Naive thymus-derived CD4-positive, alpha-beta T cell (primary cell): ENCODE measurements around the gene TSPOAP1. TPM values are rescaled to one million over a fixed set of nuclear protein-coding genes. Genes with fewer than 3 reads are reported as not detected.
A peak's percentile ranks its signal among the peaks of the same experiment; 100 is the strongest.

Source experiments
- ATAC-seq: fragments of 150-1000 bp; cut with Tn5 transposase; 2 replicates; pipeline ENCODE4 v1.10.0; 2021; ENCODE audit warnings: mild to moderate bottlenecking, moderate library complexity
- CTCF ChIA-PET: fragments of 350-600 bp; sonication (Branson Sonifier 250); formaldehyde crosslinking; loops from one replicate; lab custom pipeline; 2021; ENCODE audit warnings: antibody characterized with exemption; lab: Charles Lee
- POLR2A ChIA-PET: fragments of 350-600 bp; sonication (Branson Sonifier 250); formaldehyde crosslinking; loops from one replicate; lab custom pipeline; 2021; ENCODE audit warnings: antibody characterized with exemption, inconsistent platforms; lab: Charles Lee
- DNase-seq, 9 donors: peaks; one replicate each; pipeline versions ENCODE4 v3.0.0 to v3.0.0-alpha.2; 2020 to 2022; ENCODE audit warnings: mixed read lengths in 1 of 9
- H3K27ac ChIP-seq: one replicate; pipeline ENCODE4 v1.7.0; 2013; ENCODE audit warnings: mild to moderate bottlenecking, low read depth, low read length, moderate library complexity
- H3K27me3 ChIP-seq, 2 donors: one replicate each; pipeline ENCODE4 v1.7.0; 2013; ENCODE audit warnings: low read length in 2 of 2, mild to moderate bottlenecking in 2 of 2, moderate library complexity in 2 of 2; ENCODE audit not compliant: control insufficient read depth in 2 of 2, insufficient read depth in 2 of 2
- H3K36me3 ChIP-seq, 3 experiments: 1 replicate in 2 of 3; 2 replicates in 1 of 3; pipeline ENCODE4 v1.7.0; 2013; ENCODE audit warnings: low read length in 3 of 3, mild to moderate bottlenecking in 3 of 3, moderate library complexity in 1 of 3; ENCODE audit not compliant: insufficient read depth in 3 of 3, control insufficient read depth in 2 of 3
- H3K4me1 ChIP-seq, 2 donors: one replicate each; pipeline ENCODE4 v1.7.0; 2013; ENCODE audit warnings: low read length in 2 of 2, mild to moderate bottlenecking in 2 of 2, moderate library complexity in 1 of 2; ENCODE audit not compliant: control insufficient read depth in 2 of 2, insufficient read depth in 2 of 2
- H3K4me3 ChIP-seq: 2 replicates; pipeline ENCODE4 v1.7.0; 2013; ENCODE audit warnings: mild to moderate bottlenecking, low read length
- H3K9me3 ChIP-seq, 3 experiments: 1 replicate in 2 of 3; 2 replicates in 1 of 3; pipeline ENCODE4 v1.7.0; 2013; ENCODE audit warnings: low read length in 3 of 3; ENCODE audit not compliant: control insufficient read depth in 2 of 3
- H3K27ac Mint-ChIP-seq, 9 donors: one replicate each; pipeline ENCODE4 v1.8.0; 2020 to 2022; ENCODE audit warnings: mixed read lengths in 9 of 9, mild to moderate bottlenecking in 8 of 9, moderate library complexity in 5 of 9, inconsistent platforms in 2 of 9
- H3K27me3 Mint-ChIP-seq, 5 donors: one replicate each; pipeline ENCODE4 v1.8.0; 2021 to 2022; ENCODE audit warnings: mixed read lengths in 5 of 5, mild to moderate bottlenecking in 1 of 5
- H3K36me3 Mint-ChIP-seq, 5 donors: one replicate each; pipeline ENCODE4 v1.8.0; 2020 to 2022; ENCODE audit warnings: mixed read lengths in 5 of 5, mild to moderate bottlenecking in 3 of 5, inconsistent platforms in 1 of 5
- H3K4me1 Mint-ChIP-seq, 7 donors: one replicate each; pipeline ENCODE4 v1.8.0; 2020 to 2022; ENCODE audit warnings: mixed read lengths in 7 of 7, mild to moderate bottlenecking in 3 of 7, inconsistent platforms in 1 of 7
- H3K4me3 Mint-ChIP-seq, 10 donors: one replicate each; pipeline ENCODE4 v1.8.0; 2020 to 2022; ENCODE audit warnings: mild to moderate bottlenecking in 10 of 10, mixed read lengths in 10 of 10, moderate library complexity in 6 of 10, inconsistent platforms in 2 of 10
- H3K9me3 Mint-ChIP-seq, 11 donors: one replicate each; pipeline ENCODE4 v1.8.0; 2020 to 2022; ENCODE audit warnings: mixed read lengths in 11 of 11, mild to moderate bottlenecking in 4 of 11, inconsistent platforms in 1 of 11, moderate library complexity in 1 of 11
- intact Hi-C, 2 donors: fragments of 100-400 bp; cut with micrococcal nuclease; formaldehyde crosslinking; loops; one replicate each; pipeline ENCODE4 v1.15.1; 2023
- polyA plus RNA-seq, 2 donors: library from polyadenylated mRNA; unstranded; fragments of 300-500 nt; fragmentation: Illumina TruSeq; gene quantifications; one replicate each; pipeline ENCODE4 v1.2.3, GENCODE V29; 2021
- total RNA-seq, 6 experiments: library from RNA in 5 of 6; stranded (reverse) in 5 of 6; gene quantifications; 1 replicate in 5 of 6; 2 replicates in 1 of 6; pipeline ENCODE4 v1.2.3 and lab custom pipeline; 2021 to 2026

Gene TSPOAP1
- total and polyA plus RNA-seq, 7 experiments from 2014 or later, result 0.20 to 62.5 (median 11.8) TPM

DNA sequence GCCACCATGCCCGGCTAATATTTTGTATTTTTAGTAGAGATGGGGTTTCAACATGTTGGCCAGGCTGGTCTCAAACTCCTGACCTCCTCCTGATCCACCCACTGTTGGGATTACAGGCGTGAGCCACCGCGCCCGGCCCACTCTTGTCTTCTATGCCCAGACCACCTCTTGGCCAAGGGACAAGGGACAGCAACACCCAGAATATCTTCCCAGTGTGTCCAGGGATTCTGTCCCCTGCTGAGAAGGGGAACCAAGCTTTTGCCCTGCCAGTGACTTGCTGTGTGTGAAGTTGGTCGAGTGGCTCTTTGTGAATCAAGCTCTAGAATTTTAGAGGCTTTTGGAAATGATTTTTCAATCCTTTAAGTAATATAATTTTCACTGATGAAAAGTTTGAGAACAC is 46.2 kb downstream of the TSPOAP1 start:
- CTCF ChIA-PET, result no interaction called here
- ATAC-seq, result no peak
- no peaks in the 10 kb centered on the region for H3K36me3 ChIP-seq

GRCh38 chr17:58281511-58282011 is 47.0 kb downstream of the TSPOAP1 start:
- ChIA-PET POLR2A (interaction anchor here (0.8 kb wide), 1 partner anchor 47 kb away, joined by 3 read pairs; the partner anchor contains the start of gene TSPOAP1), CTCF (no interaction called here)
- Mint-ChIP-seq H3K9me3 (no peaks in the 10 kb centered on the region), H3K27me3 (peaks cover 0 to 38% (median 21%) of the 10 kb centered on the region in 5 donors), H3K27ac (no peak overlapping the region), H3K36me3 (no peaks in the 10 kb centered on the region), H3K4me1 (peaks cover 0 to 10% (median 5%) of the 10 kb centered on the region in 7 donors), H3K4me3 (no peak overlapping the region)
- DNase-seq (no peak), ATAC-seq (no peak)
- intact Hi-C loops, result no loop called here
- H3K4me1 ChIP-seq, result no peaks in the 10 kb centered on the region
- H3K4me3 ChIP-seq, result no peak overlapping the region
- H3K27ac ChIP-seq, result no peak overlapping the region
- H3K9me3 ChIP-seq, result no peaks in the 10 kb centered on the region
- no peaks in the 10 kb centered on the region for H3K27me3 ChIP-seq
- no peaks in the 10 kb centered on the region for H3K36me3 ChIP-seq

More for the DNA sequence above, 46.2 kb downstream of the TSPOAP1 start:
- no peak for DNase-seq
- Histone ChIP-seq H3K9me3 (no peaks in the 10 kb centered on the region), H3K27ac (no peak overlapping the region), H3K4me3 (no peak overlapping the region), H3K27me3 (no peaks in the 10 kb centered on the region), H3K4me1 (no peaks in the 10 kb centered on the region)
- intact Hi-C loops, result no loop called here
- POLR2A ChIA-PET, result no interaction called here
- Mint-ChIP-seq H3K4me1 (peaks cover 0 to 10% (median 5%) of the 10 kb centered on the region in 7 donors), H3K4me3 (no peak overlapping the region), H3K36me3 (no peaks in the 10 kb centered on the region), H3K9me3 (no peaks in the 10 kb centered on the region), H3K27ac (no peak overlapping the region), H3K27me3 (peaks cover under 1 to 38% (median 25%) of the 10 kb centered on the region in 5 donors)

DNA sequence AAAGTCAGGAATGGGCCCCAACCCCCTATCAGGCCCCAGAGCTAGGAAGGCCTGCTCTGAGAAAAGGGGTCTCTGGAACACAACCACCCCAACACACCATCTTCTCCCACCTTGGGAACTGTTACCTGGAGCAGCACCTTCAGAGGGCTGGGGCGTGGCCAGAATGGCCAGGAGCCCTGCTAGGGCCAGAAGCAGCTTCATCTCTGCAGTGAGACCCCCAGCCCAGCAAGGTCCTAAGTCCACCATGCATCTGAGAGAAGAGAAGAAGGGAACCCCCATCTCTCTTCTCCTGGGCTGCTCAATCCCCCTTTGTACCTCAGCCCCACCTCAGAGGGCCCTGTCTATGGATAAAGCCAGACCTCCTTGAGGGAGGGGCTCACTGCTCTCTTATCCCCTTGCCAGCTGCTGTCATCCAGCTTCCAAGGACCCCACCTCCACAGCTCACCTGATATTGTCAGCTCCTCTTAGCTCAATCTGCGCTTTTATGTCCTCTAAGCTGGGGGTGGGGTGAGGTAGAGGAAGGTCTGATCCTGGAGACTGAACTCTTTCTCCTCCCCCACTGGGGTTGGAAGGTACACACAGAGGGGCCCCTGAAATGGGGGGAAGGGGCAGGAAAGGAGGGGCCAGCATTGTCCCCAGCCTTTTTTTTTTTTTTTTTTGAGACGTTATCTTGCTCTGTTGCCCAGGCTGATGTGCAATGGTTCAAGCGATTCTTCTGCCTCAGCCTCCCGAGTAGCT is 47.9 kb downstream of the TSPOAP1 start, which contains the start of gene MPO:
MPO (minus strand) TSS at position 456 of the 738 bp plus-strand sequence; CDS start at position 279, 177 bp downstream.
- H3K4me1 ChIP-seq, result no peaks in the 10 kb centered on the region
- H3K4me3 Mint-ChIP-seq, result peak within 1 kb of the TSS in 2 of 10 donors; percentile 23 to 28
- H3K27ac Mint-ChIP-seq, result no peak within 1 kb of the TSS
- H3K27me3 ChIP-seq, result no peaks in the 10 kb centered on the region
- H3K9me3 ChIP-seq, result no peaks in the 10 kb centered on the region
- no peaks in the 10 kb centered on the region for H3K36me3 Mint-ChIP-seq
- H3K27ac ChIP-seq, result no peak within 1 kb of the TSS
- no peaks in the 10 kb centered on the region for H3K9me3 Mint-ChIP-seq
- ChIA-PET POLR2A (interaction anchor here (0.8 kb wide), 1 partner anchor 48 kb away, joined by 3 read pairs; the partner anchor contains the start of gene TSPOAP1), CTCF (no interaction called here)
- intact Hi-C loops, result no loop called here
- peaks cover 0 to 10% (median 5%) of the 10 kb centered on the region in 7 donors for H3K4me1 Mint-ChIP-seq
- H3K27me3 Mint-ChIP-seq, result peaks cover 0 to 38% (median 21%) of the 10 kb centered on the region in 5 donors
- DNase-seq (no peak), ATAC-seq (no peak)
- H3K36me3 ChIP-seq, result no peaks in the 10 kb centered on the region
- no peak within 1 kb of the TSS for H3K4me3 ChIP-seq

DNA sequence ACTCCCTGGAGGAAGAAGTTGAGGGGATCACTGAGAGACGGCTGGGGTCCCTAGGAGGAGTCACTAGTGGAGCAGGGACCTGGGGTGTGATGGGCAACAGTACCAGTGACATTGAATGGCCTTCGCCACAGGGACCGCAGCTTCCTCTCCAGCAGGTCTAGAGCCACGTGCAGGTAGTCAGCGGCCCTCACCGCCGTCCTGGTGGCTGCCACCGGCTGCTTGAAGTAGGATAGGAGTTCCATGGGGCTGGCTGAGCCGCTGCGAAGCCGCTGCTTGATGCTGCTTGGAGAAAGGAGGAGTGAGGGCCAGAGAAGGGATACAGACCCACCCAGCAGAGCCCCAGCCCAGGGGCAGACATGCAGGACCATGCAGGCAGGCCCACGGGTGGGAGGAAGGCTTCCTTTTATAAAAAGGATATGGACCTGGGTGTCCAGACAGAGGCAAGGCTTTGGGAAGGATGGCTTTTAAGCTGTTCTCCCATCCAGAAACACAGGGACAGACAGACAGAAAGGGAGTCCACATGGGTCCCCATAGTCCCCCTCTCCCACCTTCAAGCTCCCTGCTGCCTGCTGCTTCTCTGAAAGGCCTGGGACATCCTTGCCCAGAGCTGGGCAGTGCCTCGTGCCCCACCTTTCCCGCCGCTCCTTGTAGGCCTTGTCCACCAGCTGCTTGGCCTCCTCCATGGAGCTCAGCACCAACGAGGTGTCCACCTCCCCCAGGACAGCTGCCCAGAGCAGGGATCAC is 48.7 kb downstream of the TSPOAP1 start:
- H3K9me3 Mint-ChIP-seq, result no peaks in the 10 kb centered on the region
- ATAC-seq (peak; percentile 36), DNase-seq (no peak)
- intact Hi-C loops, result no loop called here
- H3K4me1 Mint-ChIP-seq, result peaks cover 0 to 11% (median 5%) of the 10 kb centered on the region in 7 donors
- H3K27ac ChIP-seq, result no peak overlapping the region
- H3K27me3 Mint-ChIP-seq, result peaks cover 0 to 38% (median 21%) of the 10 kb centered on the region in 5 donors
- H3K36me3 Mint-ChIP-seq, result no peaks in the 10 kb centered on the region
- no peak overlapping the region for H3K4me3 ChIP-seq
- CTCF ChIA-PET, result no interaction called here
- H3K9me3 ChIP-seq, result no peaks in the 10 kb centered on the region
- peak overlapping the region in 3 of 10 donors; percentile 23 to 56 (median 28) for H3K4me3 Mint-ChIP-seq
- POLR2A ChIA-PET, result no interaction called here
- no peak overlapping the region for H3K27ac Mint-ChIP-seq
- no peaks in the 10 kb centered on the region for H3K4me1 ChIP-seq
- H3K27me3 ChIP-seq, result no peaks in the 10 kb centered on the region
- no peaks in the 10 kb centered on the region for H3K36me3 ChIP-seq

DNA sequence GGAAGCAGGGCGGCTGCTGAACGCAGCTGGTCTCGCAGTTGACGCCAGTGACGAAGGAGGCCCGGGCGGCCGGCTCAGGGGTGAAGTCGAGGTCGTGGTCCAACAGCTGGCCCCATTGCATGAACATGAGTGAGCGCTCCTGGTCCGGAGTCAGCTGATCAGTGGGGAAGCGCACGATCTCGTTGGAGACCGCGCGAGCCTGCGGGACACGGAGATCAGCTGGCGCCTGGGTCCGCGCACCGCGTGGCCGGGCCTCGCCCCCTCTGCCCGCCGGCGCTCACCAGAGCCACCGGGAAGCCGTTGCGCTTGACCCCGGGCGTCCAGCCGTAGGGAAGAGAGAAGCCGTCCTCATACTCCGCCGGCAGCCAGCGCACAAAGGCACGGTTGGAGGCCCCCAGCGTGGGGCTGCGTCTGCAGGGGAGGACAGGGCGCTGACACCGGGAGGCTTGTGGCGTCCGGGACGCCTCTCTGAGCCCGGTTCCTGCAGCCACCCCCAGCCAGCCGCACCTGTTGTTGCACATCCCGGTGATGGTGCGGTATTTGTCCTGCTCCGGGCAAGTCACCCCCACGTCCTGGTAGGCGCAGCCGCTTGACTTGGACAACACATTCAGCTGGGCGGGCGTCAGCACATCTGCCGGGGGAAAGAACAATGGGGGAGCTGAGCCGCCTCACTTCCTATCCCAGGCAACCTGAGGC is 49.4 kb downstream of the TSPOAP1 start:
- Histone ChIP-seq H3K4me1 (no peaks in the 10 kb centered on the region), H3K36me3 (no peaks in the 10 kb centered on the region), H3K4me3 (no peak overlapping the region), H3K27ac (no peak overlapping the region), H3K27me3 (no peaks in the 10 kb centered on the region), H3K9me3 (no peaks in the 10 kb centered on the region)
- H3K27ac Mint-ChIP-seq, result no peak overlapping the region
- peak overlapping the region in 3 of 10 donors; percentile 5 to 56 (median 23) for H3K4me3 Mint-ChIP-seq
- no peaks in the 10 kb centered on the region for H3K9me3 Mint-ChIP-seq
- ChIA-PET CTCF (no interaction called here), POLR2A (no interaction called here)
- no peaks in the 10 kb centered on the region for H3K36me3 Mint-ChIP-seq
- peaks cover 0 to 32% (median 23%) of the 10 kb centered on the region in 5 donors for H3K27me3 Mint-ChIP-seq
- peaks cover 0 to 11% (median 5%) of the 10 kb centered on the region in 7 donors for H3K4me1 Mint-ChIP-seq
- intact Hi-C loops, result no loop called here
- ATAC-seq, result peak; percentile 70
- no peak for DNase-seq

GRCh38 chr17:58278661-58279015 is 50.0 kb downstream of the TSPOAP1 start:
- ChIA-PET CTCF (no interaction called here), POLR2A (no interaction called here)
- DNase-seq, result no peak
- Histone ChIP-seq H3K4me3 (no peak overlapping the region), H3K27ac (no peak overlapping the region), H3K4me1 (no peaks in the 10 kb centered on the region), H3K9me3 (no peaks in the 10 kb centered on the region), H3K27me3 (no peaks in the 10 kb centered on the region), H3K36me3 (no peaks in the 10 kb centered on the region)
- H3K4me3 Mint-ChIP-seq, result peak overlapping the region in 2 of 10 donors; percentile 5 to 35
- H3K9me3 Mint-ChIP-seq, result no peaks in the 10 kb centered on the region
- intact Hi-C loops, result no loop called here
- H3K27me3 Mint-ChIP-seq, result peaks cover 0 to 32% (median 22%) of the 10 kb centered on the region in 5 donors
- H3K27ac Mint-ChIP-seq, result no peak overlapping the region
- no peaks in the 10 kb centered on the region for H3K36me3 Mint-ChIP-seq
- peak; percentile 55 for ATAC-seq
- peaks cover 0 to 11% (median 5%) of the 10 kb centered on the region in 7 donors for H3K4me1 Mint-ChIP-seq
